ENCODE results near the gene HAPLN1.

DNA sequence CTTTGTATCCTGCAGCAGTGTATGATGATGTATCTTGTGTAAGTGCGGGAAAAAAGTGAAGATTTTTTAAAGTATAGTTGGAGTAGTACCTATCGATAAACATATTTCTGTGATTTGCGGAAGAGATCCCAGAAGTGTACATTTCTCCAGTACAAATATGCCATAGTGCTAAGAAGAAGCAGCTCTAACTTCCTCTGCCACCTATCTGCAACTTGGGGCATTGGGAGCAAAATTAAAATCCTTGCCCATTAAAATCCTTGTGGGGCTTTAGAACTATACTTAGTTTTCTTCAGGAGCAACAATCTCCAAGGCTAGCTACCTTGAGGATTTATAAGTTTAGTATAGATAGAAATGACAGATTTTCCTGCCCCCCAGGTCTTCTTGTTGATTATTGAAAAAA is 125.4 kb downstream of the HAPLN1 start:
- TF ChIP-seq, protein P1, sequence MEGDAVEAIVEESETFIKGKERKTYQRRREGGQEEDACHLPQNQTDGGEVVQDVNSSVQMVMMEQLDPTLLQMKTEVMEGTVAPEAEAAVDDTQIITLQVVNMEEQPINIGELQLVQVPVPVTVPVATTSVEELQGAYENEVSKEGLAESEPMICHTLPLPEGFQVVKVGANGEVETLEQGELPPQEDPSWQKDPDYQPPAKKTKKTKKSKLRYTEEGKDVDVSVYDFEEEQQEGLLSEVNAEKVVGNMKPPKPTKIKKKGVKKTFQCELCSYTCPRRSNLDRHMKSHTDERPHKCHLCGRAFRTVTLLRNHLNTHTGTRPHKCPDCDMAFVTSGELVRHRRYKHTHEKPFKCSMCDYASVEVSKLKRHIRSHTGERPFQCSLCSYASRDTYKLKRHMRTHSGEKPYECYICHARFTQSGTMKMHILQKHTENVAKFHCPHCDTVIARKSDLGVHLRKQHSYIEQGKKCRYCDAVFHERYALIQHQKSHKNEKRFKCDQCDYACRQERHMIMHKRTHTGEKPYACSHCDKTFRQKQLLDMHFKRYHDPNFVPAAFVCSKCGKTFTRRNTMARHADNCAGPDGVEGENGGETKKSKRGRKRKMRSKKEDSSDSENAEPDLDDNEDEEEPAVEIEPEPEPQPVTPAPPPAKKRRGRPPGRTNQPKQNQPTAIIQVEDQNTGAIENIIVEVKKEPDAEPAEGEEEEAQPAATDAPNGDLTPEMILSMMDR (IDR thresholded peaks at IDR 0.05), result peak; percentile 22
- TF ChIP-seq EZH2 (IDR thresholded peaks at IDR 0.05), result no peak
- no peak for TF ChIP-seq EZH2phosphoT487 (IDR thresholded peaks at IDR 0.05)

Data from neural progenitor cell (in vitro differentiated cells).